ENCODE results near the gene CLIC4. TPM values are rescaled to one million over a fixed set of nuclear protein-coding genes. Genes with fewer than 3 reads are reported as not detected.

CLIC4 gene
- total and polyA plus RNA-seq, 2 of the 8 experiments (the other 6 are each of a cell fraction or from before 2014, with no cell fraction given), result 77.5 to 293 TPM

GRCh38 chr1:24872061-24872850 is 127.0 kb downstream of the CLIC4 start:
- H2BK120ac ChIP-seq (replicated peaks; ENCODE audit: low read depth, low read length), result no peak overlapping the region
- peaks cover 0 to 3% (median 0%) of the 10 kb centered on the region in 4 experiments; a peak in 1 of 7 replicates for H3K27me3 ChIP-seq (replicated peaks in 1 of 4; ENCODE audit: control insufficient read depth in 3 of 4, extremely low read depth in 1 of 4, insufficient read depth in 3 of 4, low read length in 3 of 4)
- CTCF ChIA-PET (ENCODE audit: partially characterized antibody), result interaction anchor here (1.0 to 2.9 kb wide), 4 partner anchors 9 to 48 kb away, joined by 3 to 11 read pairs (median 4); no protein-coding TSS in a partner anchor
- no peaks in the 10 kb centered on the region for H4K20me1 ChIP-seq (replicated peaks in 1 of 2; ENCODE audit: control insufficient read depth in 1 of 2, insufficient read depth in 2 of 2, low read length in 2 of 2)
- no peak overlapping the region for H3K18ac ChIP-seq (ENCODE audit: extremely low read depth, low read length)
- no peak overlapping the region for H3K4ac ChIP-seq (replicated peaks; ENCODE audit: insufficient read length, low read depth, low read length)
- H3K79me2 ChIP-seq (ENCODE audit: control insufficient read depth in 1 of 2, insufficient read depth in 2 of 2, low read length in 2 of 2), result no peaks in the 10 kb centered on the region
- no peak overlapping the region for H3K23ac ChIP-seq (ENCODE audit: insufficient read length)
- no peak overlapping the region for H4K5ac ChIP-seq (ENCODE audit: insufficient read length, low read depth, low read length)
- no peak overlapping the region for H3K56ac ChIP-seq (replicated peaks; ENCODE audit: insufficient read length, low read depth, low read length)
- no peaks in the 10 kb centered on the region; the same call in 1 of the 2 replicates for H3K23me2 ChIP-seq (ENCODE audit: low read depth, low read length)
- H2BK20ac ChIP-seq (ENCODE audit: low read length), result no peak overlapping the region
- no peaks in the 10 kb centered on the region for H3K79me1 ChIP-seq (ENCODE audit: low read depth, low read length)
- FAIRE-seq (no peak), DNase-seq (ENCODE audit: low read depth in 1 of 2, low spot score in 2 of 2) (no peak)
- H4K91ac ChIP-seq (replicated peaks; ENCODE audit: insufficient read length, low read length), result no peak overlapping the region
- H2AFZ ChIP-seq (ENCODE audit: low read length), result no peak overlapping the region
- no peak overlapping the region for H3K27ac ChIP-seq (ENCODE audit: low read depth, low read length)
- no peaks in the 10 kb centered on the region for H3K36me3 ChIP-seq (ENCODE audit: control insufficient read depth in 2 of 4, insufficient read depth in 4 of 4, low read length in 3 of 4)
- peaks cover 0 to 2% (median 0%) of the 10 kb centered on the region in 4 experiments; a peak in 2 of 7 replicates for H3K4me1 ChIP-seq (replicated peaks in 1 of 4; ENCODE audit: control insufficient read depth in 3 of 4, insufficient read depth in 4 of 4, low read length in 3 of 4)
- WGBS, 2 experiments (ENCODE audit: extremely low coverage in 1 of 2, insufficient coverage in 1 of 2, insufficient read length in 1 of 2, insufficient replicate concordance in 2 of 2, low coverage in 1 of 2, low lambda C conversion rate in 2 of 2, missing lambda C conversion rate in 1 of 2), result 89% methylated on average over 19 of the region's 19 CpGs; no CpG with 5 or more reads in 1 of the 2 experiments
- no peak overlapping the region for H3K14ac ChIP-seq (ENCODE audit: insufficient read length)
- POLR2A ChIA-PET (ENCODE audit: partially characterized antibody), result no interaction called here
- no peaks in the 10 kb centered on the region for H3K9me3 ChIP-seq (ENCODE audit: insufficient read depth in 2 of 2, low read depth in 1 of 2, low read length in 1 of 2)
- no peak overlapping the region; the same call in 1 of the 2 replicates for H4K8ac ChIP-seq (ENCODE audit: extremely low read depth, insufficient read depth, low read length)
- H3K9ac ChIP-seq (replicated peaks in 1 of 4; ENCODE audit: extremely low read depth in 1 of 4, low read depth in 3 of 4, low read length in 3 of 4), result no peak overlapping the region
- TF ChIP-seq TCF12 (IDR thresholded peaks at IDR 0.05; ENCODE audit: low read depth, low read length) (no peak), HDAC6 (IDR thresholded peaks at IDR 0.05; ENCODE audit: low read depth, low read length) (no peak), POU5F1 (IDR thresholded peaks at IDR 0.05; ENCODE audit: low read depth, low read length) (no peak), ATF2 (IDR thresholded peaks at IDR 0.05; ENCODE audit: low read length) (no peak), POLR2A (IDR thresholded peaks at IDR 0.05; ENCODE audit: control extremely low read depth in 1 of 2, low read depth in 2 of 2, low read length in 2 of 2) (no peak), SP2 (IDR thresholded peaks at IDR 0.05; ENCODE audit: low read length) (no peak), NANOG (IDR thresholded peaks at IDR 0.05; ENCODE audit: insufficient read depth, low read depth, low read length, poor library complexity, severe bottlenecking) (no peak), EP300 (IDR thresholded peaks at IDR 0.05; ENCODE audit: borderline replicate concordance in 1 of 2, low read depth in 2 of 2, low read length in 2 of 2) (no peak)
- H3K4me2 ChIP-seq (ENCODE audit: insufficient read depth in 1 of 2, low read depth in 2 of 2, low read length in 2 of 2), result no peak overlapping the region
- no peak overlapping the region for H2AK5ac ChIP-seq (ENCODE audit: low read depth, low read length)
- no peak overlapping the region for H3K4me3 ChIP-seq (ENCODE audit: extremely low read depth in 1 of 4, insufficient read depth in 2 of 4, low read depth in 3 of 4, low read length in 4 of 4)
- H2BK12ac ChIP-seq (ENCODE audit: low read depth, low read length), result no peak overlapping the region
- H2BK5ac ChIP-seq (ENCODE audit: low read depth, low read length), result no peak overlapping the region
- no peak overlapping the region for H2BK15ac ChIP-seq (ENCODE audit: low read length)
